ENCODE results near the gene SNORC. TPM values are rescaled to one million over a fixed set of nuclear protein-coding genes. Genes with fewer than 3 reads are reported as not detected.

The SNORC gene
- total RNA-seq, 2 experiments from 2014 or later: 0.13 to 1.4 TPM

- ChIA-PET CTCF (ENCODE audit: unreplicated experiment) (interaction anchor here (0.7 kb wide), 1 partner anchor 73 kb away, joined by 4 read pairs; no protein-coding TSS in a partner anchor), POLR2A (interaction anchor here (0.9 kb wide), 1 partner anchor 91 kb away, joined by 3 read pairs; no protein-coding TSS in a partner anchor)
- no peaks in the 10 kb centered on the region for H3K79me2 ChIP-seq (ENCODE audit: insufficient read depth, low read depth, low read length)
- H3K4me3 ChIP-seq (ENCODE audit: low read depth, low read length, poor library complexity, severe bottlenecking): no peak overlapping the region
- no peak overlapping the region for H3K4me2 ChIP-seq (ENCODE audit: low read length)
- no peaks in the 10 kb centered on the region for H3K9me3 ChIP-seq (ENCODE audit: low read length)
- H3K9me2 ChIP-seq (ENCODE audit: insufficient read depth, low read length): no peaks in the 10 kb centered on the region
- no peak overlapping the region for H3K27ac ChIP-seq (ENCODE audit: low read depth, low read length, poor library complexity, severe bottlenecking)
- intact Hi-C loops (cut with micrococcal nuclease; ENCODE audit: unreplicated experiment): no loop called here
- H3K4me1 ChIP-seq (ENCODE audit: insufficient read depth, low read length, poor library complexity, severe bottlenecking): no peaks in the 10 kb centered on the region
- BruUV-seq (replicated peaks): no TSS peak
- H2AFZ ChIP-seq (ENCODE audit: low read length): no peak overlapping the region
- DNase-seq (ENCODE audit: low spot score): no peak
- no peak for TF ChIP-seq EZH2phosphoT487 (IDR thresholded peaks at IDR 0.05; ENCODE audit: borderline replicate concordance, low read depth, low read length)
- TF ChIP-seq CTCF (conservative IDR thresholded peaks at IDR 0.05; ENCODE audit: low read length): no peak
- no peaks in the 10 kb centered on the region for H3K36me3 ChIP-seq (ENCODE audit: insufficient read depth, low read length)
- no peaks in the 10 kb centered on the region for H4K20me1 ChIP-seq (ENCODE audit: insufficient read depth, low read length)
Observed at GRCh38 chr2:232882085-232882484, 12.0 kb downstream of the SNORC start.

DNA sequence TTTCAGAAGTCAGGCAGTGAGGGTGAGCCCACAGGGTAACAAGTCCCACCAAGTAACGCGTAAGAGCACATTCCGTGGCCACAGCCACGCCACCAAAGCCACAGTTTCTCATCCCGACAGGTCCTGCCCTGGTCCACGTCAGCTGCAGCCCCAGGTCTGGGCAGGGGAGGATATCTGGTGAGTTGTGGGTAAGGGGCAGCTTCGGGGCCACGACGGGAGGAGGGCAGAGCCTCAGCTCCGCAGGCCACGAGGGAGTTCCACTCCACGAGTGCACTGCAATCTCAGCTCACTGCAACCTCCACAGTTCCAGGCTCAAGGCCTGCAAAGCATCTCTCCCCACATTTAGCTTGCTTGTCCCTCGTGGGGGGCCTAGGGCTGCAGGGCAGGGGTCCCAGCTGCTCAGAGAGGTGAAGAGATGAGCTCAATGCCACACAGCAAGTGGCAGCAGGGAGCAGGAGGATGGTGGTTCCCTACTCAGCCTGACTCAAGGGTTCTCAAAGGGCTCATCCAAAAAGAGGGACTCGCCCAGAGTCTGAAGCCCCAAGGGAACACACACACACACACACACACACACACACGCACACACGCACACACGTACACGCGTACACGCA lies 12.5 kb downstream of the SNORC start:
- H3K27ac ChIP-seq (ENCODE audit: low read depth, low read length, poor library complexity, severe bottlenecking): no peak overlapping the region
- no peaks in the 10 kb centered on the region for H4K20me1 ChIP-seq (ENCODE audit: insufficient read depth, low read length)
- H3K4me2 ChIP-seq (ENCODE audit: low read length): no peak overlapping the region
- no TSS peak for BruUV-seq (replicated peaks)
- H2AFZ ChIP-seq (ENCODE audit: low read length): no peak overlapping the region
- POLR2A ChIA-PET: interaction anchor here (0.9 kb wide), 1 partner anchor 91 kb away, joined by 3 read pairs; no protein-coding TSS in a partner anchor
- H3K9me2 ChIP-seq (ENCODE audit: insufficient read depth, low read length): no peaks in the 10 kb centered on the region
- no peak overlapping the region for H3K4me3 ChIP-seq (ENCODE audit: low read depth, low read length, poor library complexity, severe bottlenecking)
- H3K79me2 ChIP-seq (ENCODE audit: insufficient read depth, low read depth, low read length): no peaks in the 10 kb centered on the region
- no peaks in the 10 kb centered on the region for H3K36me3 ChIP-seq (ENCODE audit: insufficient read depth, low read length)
- no peaks in the 10 kb centered on the region for H3K9me3 ChIP-seq (ENCODE audit: low read length)
- no peaks in the 10 kb centered on the region for H3K4me1 ChIP-seq (ENCODE audit: insufficient read depth, low read length, poor library complexity, severe bottlenecking)
- TF ChIP-seq CTCF (conservative IDR thresholded peaks at IDR 0.05; ENCODE audit: low read length) (no peak), EZH2phosphoT487 (IDR thresholded peaks at IDR 0.05; ENCODE audit: borderline replicate concordance, low read depth, low read length) (no peak)
- CTCF ChIA-PET (ENCODE audit: unreplicated experiment): interaction anchor here (0.7 kb wide), 1 partner anchor 74 kb away, joined by 4 read pairs; no protein-coding TSS in a partner anchor
- no peak for DNase-seq (ENCODE audit: low spot score)
- intact Hi-C loops (cut with micrococcal nuclease; ENCODE audit: unreplicated experiment): no loop called here

DNA sequence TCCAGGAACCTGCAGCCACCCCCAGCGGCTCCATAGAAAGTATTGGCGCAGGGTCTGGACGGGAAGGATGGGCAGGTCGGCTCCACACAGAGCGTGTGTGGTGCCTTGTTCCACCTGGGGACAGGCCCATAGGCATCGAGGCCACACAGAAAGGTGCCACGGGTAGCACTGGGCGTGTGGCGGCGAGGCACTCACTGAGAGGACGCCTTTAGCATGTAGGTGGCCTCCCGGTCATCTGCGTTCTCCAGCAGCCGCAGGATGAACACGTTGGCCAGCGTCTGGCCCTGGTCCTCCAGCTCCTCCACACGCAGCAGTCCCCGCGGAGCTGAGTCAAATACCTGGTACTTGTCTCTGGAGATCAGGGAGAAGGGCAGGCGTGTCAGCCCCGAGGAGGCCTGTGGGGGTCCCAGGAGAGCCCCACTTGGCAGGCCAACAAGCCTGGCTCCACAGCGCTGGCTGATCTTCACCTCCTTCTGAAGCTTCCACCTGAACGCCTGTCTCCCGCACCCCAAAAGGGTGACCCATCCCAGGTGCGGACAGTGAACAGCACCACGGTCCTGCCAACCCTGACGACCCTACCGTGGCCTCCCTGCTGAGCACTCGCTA lies 13.2 kb downstream of the SNORC start:
- Histone ChIP-seq H3K4me3 (ENCODE audit: low read depth, low read length, poor library complexity, severe bottlenecking) (no peak overlapping the region), H3K9me2 (ENCODE audit: insufficient read depth, low read length) (no peaks in the 10 kb centered on the region), H3K79me2 (ENCODE audit: insufficient read depth, low read depth, low read length) (no peaks in the 10 kb centered on the region), H3K36me3 (ENCODE audit: insufficient read depth, low read length) (no peaks in the 10 kb centered on the region), H2AFZ (ENCODE audit: low read length) (no peak overlapping the region), H3K9me3 (ENCODE audit: low read length) (no peaks in the 10 kb centered on the region), H3K4me1 (ENCODE audit: insufficient read depth, low read length, poor library complexity, severe bottlenecking) (no peaks in the 10 kb centered on the region), H3K4me2 (ENCODE audit: low read length) (no peak overlapping the region), H4K20me1 (ENCODE audit: insufficient read depth, low read length) (no peaks in the 10 kb centered on the region), H3K27ac (ENCODE audit: low read depth, low read length, poor library complexity, severe bottlenecking) (no peak overlapping the region)
- ChIA-PET POLR2A (interaction anchor here (0.9 kb wide), 1 partner anchor 92 kb away, joined by 3 read pairs; no protein-coding TSS in a partner anchor), CTCF (ENCODE audit: unreplicated experiment) (no interaction called here)
- no peak for DNase-seq (ENCODE audit: low spot score)
- intact Hi-C loops (cut with micrococcal nuclease; ENCODE audit: unreplicated experiment): no loop called here
- TF ChIP-seq CTCF (conservative IDR thresholded peaks at IDR 0.05; ENCODE audit: low read length): no peak
- no peak for TF ChIP-seq EZH2phosphoT487 (IDR thresholded peaks at IDR 0.05; ENCODE audit: borderline replicate concordance, low read depth, low read length)
- BruUV-seq (replicated peaks): no TSS peak

All from OCI-LY7 (cell line).